Gastrocnemius medialis (tissue), 4 donors: ENCODE results near the gene MRPL17. TPM values are rescaled to one million over a fixed set of nuclear protein-coding genes. Genes with fewer than 3 reads are reported as not detected.

Experiments used
- ATAC-seq, 2 donors: fragments of 150-250 bp; one replicate each; pipeline ENCODE4 v1.9.1; 2016
- DNase-seq, 2 donors: peaks; one replicate each; pipeline ENCODE4 v3.0.0-alpha.2; 2019
- H3K27ac ChIP-seq, 4 donors: fragments of 200-600 bp; sonication (generic); 1 replicate in 1 of 4; 2 replicates in 3 of 4; pipeline ENCODE4 v1.5.1; 2016 to 2018; ENCODE audit warnings: mild to moderate bottlenecking in 2 of 4, moderate library complexity in 1 of 4
- H3K27me3 ChIP-seq, 3 donors: fragments of 200-600 bp; sonication (generic) in 2 of 3; 1 replicate in 1 of 3; 2 replicates in 2 of 3; pipeline versions ENCODE4 v1.5.1 to v1.6.0; 2016 to 2019; ENCODE audit warnings: mild to moderate bottlenecking in 1 of 3, moderate library complexity in 1 of 3
- H3K36me3 ChIP-seq, 2 donors: fragments of 200-600 bp; sonication (generic) in 1 of 2; one replicate each; pipeline ENCODE4 v1.5.1; 2017 to 2018
- H3K4me1 ChIP-seq, 2 donors: fragments of 200-600 bp; sonication (generic) in 1 of 2; one replicate each; pipeline ENCODE4 v1.5.1; 2016 to 2017; ENCODE audit warnings: mild to moderate bottlenecking in 2 of 2
- H3K4me3 ChIP-seq, 4 donors: fragments of 200-600 bp; sonication (generic) in 3 of 4; 1 replicate in 1 of 4; 2 replicates in 3 of 4; pipeline ENCODE4 v1.5.1; 2016 to 2019; ENCODE audit warnings: mild to moderate bottlenecking in 2 of 4
- H3K9me3 ChIP-seq, 3 donors: fragments of 200-600 bp; sonication (generic) in 2 of 3; 1 replicate in 1 of 3; 2 replicates in 2 of 3; pipeline ENCODE4 v1.5.1; 2016 to 2019
- CTCF ChIP-seq, 5 experiments: fragments of 450-650 bp in 3 of 5; fragments of 200-600 bp in 2 of 5; sonication (generic) in 2 of 5; IDR thresholded peaks in 4 of 5; conservative IDR thresholded peaks in 1 of 5; 1 replicate in 4 of 5; 2 replicates in 1 of 5; pipeline ENCODE4 v1.5.1; 2016 to 2019; ENCODE audit warnings: antibody characterized with exemption in 5 of 5, mild to moderate bottlenecking in 3 of 5, moderate library complexity in 3 of 5
- POLR2A ChIP-seq, 2 donors: fragments of 450-650 bp; IDR thresholded peaks; one replicate each; pipeline ENCODE4 v1.6.1; 2017; ENCODE audit warnings: antibody characterized with exemption in 2 of 2, mild to moderate bottlenecking in 2 of 2, moderate library complexity in 2 of 2
- in situ Hi-C, 4 donors: fragments of 200-750 bp; cut with MboI; loops; one replicate each; pipeline versions ENCODE4 v1.15.0 to v1.8.0; 2017; ENCODE audit warnings: low sequenced_read_pairs in 4 of 4
- intact Hi-C: fragments of 100-400 bp; cut with DNase I; formaldehyde crosslinking; loops from one replicate; pipeline ENCODE4 v1.15.1; 2023; ENCODE audit warnings: low total_unique reads
- total RNA-seq, 4 donors: library from RNA; depleted of rRNA; stranded (reverse); fragments of >200 nt; gene quantifications; one replicate each; pipeline versions ENCODE4 v1.1.0 to v1.2.3, GENCODE V29; 2016

The MRPL17 gene
- total RNA-seq, 4 donors from 2014 or later, result 25.1 to 33.4 (median 27.7) TPM

- intact Hi-C loops, result no loop called here
- no peak for ATAC-seq
- Histone ChIP-seq H3K4me3 (no peak overlapping the region), H3K9me3 (no peaks in the 10 kb centered on the region), H3K4me1 (peaks cover 14 to 40% of the 10 kb centered on the region in 2 donors), H3K36me3 (no peaks in the 10 kb centered on the region), H3K27ac (no peak overlapping the region), H3K27me3 (no peaks in the 10 kb centered on the region)
- no peak for DNase-seq
- TF ChIP-seq POLR2A (IDR thresholded peaks at IDR 0.05) (no peak), CTCF (IDR thresholded peaks at IDR 0.05 in 4 of 5, conservative IDR thresholded peaks at IDR 0.05 in 1 of 5) (no peak)
- in situ Hi-C loops, result no loop called here
These were observed 42.8 kb downstream of the MRPL17 start for GRCh38 chr11:6640036-6640984.

GRCh38 chr11:6638429-6638828, 44.7 kb downstream of the MRPL17 start:
- intact Hi-C loops, result no loop called here
- H3K4me1 ChIP-seq, result peaks cover 14 to 44% of the 10 kb centered on the region in 2 donors

GRCh38 chr11:6637871-6638270, 45.3 kb downstream of the MRPL17 start:
- H3K27ac ChIP-seq, result no peak overlapping the region
- H3K4me3 ChIP-seq, result no peak overlapping the region
- intact Hi-C loops (no loop called here), in situ Hi-C loops (no loop called here)
- H3K36me3 ChIP-seq, result no peaks in the 10 kb centered on the region
- H3K4me1 ChIP-seq, result peaks cover 14 to 44% of the 10 kb centered on the region in 2 donors
- H3K9me3 ChIP-seq, result no peaks in the 10 kb centered on the region
- no peaks in the 10 kb centered on the region for H3K27me3 ChIP-seq
- peak in 1 of 2 donors; percentile 47 for ATAC-seq
- TF ChIP-seq POLR2A (IDR thresholded peaks at IDR 0.05), result no peak
- no peak for TF ChIP-seq CTCF (IDR thresholded peaks at IDR 0.05 in 4 of 5, conservative IDR thresholded peaks at IDR 0.05 in 1 of 5)
- DNase-seq, result peak in 1 of 2 donors; percentile 44

More at GRCh38 chr11:6638429-6638828, 44.7 kb downstream of the MRPL17 start:
- Histone ChIP-seq H3K4me3 (no peak overlapping the region), H3K27me3 (no peaks in the 10 kb centered on the region), H3K36me3 (no peaks in the 10 kb centered on the region), H3K9me3 (no peaks in the 10 kb centered on the region), H3K27ac (no peak overlapping the region)
- TF ChIP-seq POLR2A (IDR thresholded peaks at IDR 0.05), result no peak
- no peak for TF ChIP-seq CTCF (IDR thresholded peaks at IDR 0.05 in 4 of 5, conservative IDR thresholded peaks at IDR 0.05 in 1 of 5)
- no peak for DNase-seq
- ATAC-seq, result no peak
- in situ Hi-C loops, result no loop called here

- peak overlapping the region in 1 of 4 donors; percentile 39 for H3K27ac ChIP-seq
- no peaks in the 10 kb centered on the region for H3K27me3 ChIP-seq
- H3K36me3 ChIP-seq, result no peaks in the 10 kb centered on the region
- H3K4me1 ChIP-seq, result peaks cover 14 to 44% of the 10 kb centered on the region in 2 donors
- intact Hi-C loops, result no loop called here
- H3K4me3 ChIP-seq, result no peak overlapping the region
- no peak for DNase-seq
- in situ Hi-C loops, result no loop called here
- TF ChIP-seq POLR2A (IDR thresholded peaks at IDR 0.05), result no peak
- TF ChIP-seq CTCF (IDR thresholded peaks at IDR 0.05 in 4 of 5, conservative IDR thresholded peaks at IDR 0.05 in 1 of 5), result no peak
- no peak for ATAC-seq
- no peaks in the 10 kb centered on the region for H3K9me3 ChIP-seq
These were observed 46.7 kb downstream of the MRPL17 start for GRCh38 chr11:6636480-6636879.
